ENCODE measurements around the gene C3. TPM values are rescaled to one million over a fixed set of nuclear protein-coding genes. Genes with fewer than 3 reads are reported as not detected.
A peak's percentile ranks its signal among the peaks of the same experiment; 100 is the strongest.

The C3 gene
- total RNA-seq: 133 TPM
- long read RNA-seq, full-length matches to known transcripts: 23 of 89 reads
- long read RNA-seq, partial matches to known transcripts: 57 of 89 reads
- long read RNA-seq, other reads (novel, unspliced or antisense): 9 of 89 reads

GRCh38 chr19:6720369-6721137 lies at the start of gene C3:
TSS of gene C3 (minus strand) at chr19:6720650. CDS start at chr19:6720589, 61 bp downstream.
- peak within 1 kb of the TSS; percentile 66 for H3K27ac ChIP-seq (replicated peaks)
- H3K36me3 ChIP-seq: no peaks in the 10 kb centered on the region
- intact Hi-C loops (cut with micrococcal nuclease): no loop called here
- H3K9me3 ChIP-seq (replicated peaks): no peaks in the 10 kb centered on the region
- no peaks in the 10 kb centered on the region for H3K4me1 ChIP-seq
- DNase-seq: peak; percentile 62
- peaks cover 68% of the 10 kb centered on the region for H3K27me3 ChIP-seq (ENCODE audit: low read depth)
- peak within 1 kb of the TSS; percentile 58 for H3K4me3 ChIP-seq
- TF ChIP-seq CTCF (IDR thresholded peaks at IDR 0.05; ENCODE audit: borderline replicate concordance): no peak

- no peak overlapping the region for H3K27ac ChIP-seq (replicated peaks)
- peak; percentile 53 for TF ChIP-seq CTCF (IDR thresholded peaks at IDR 0.05; ENCODE audit: borderline replicate concordance)
- no peak overlapping the region for H3K4me3 ChIP-seq
- peaks cover 16% of the 10 kb centered on the region for H3K4me1 ChIP-seq
- H3K36me3 ChIP-seq: no peaks in the 10 kb centered on the region
- no peaks in the 10 kb centered on the region for H3K9me3 ChIP-seq (replicated peaks)
- no peak for DNase-seq
- intact Hi-C loops (cut with micrococcal nuclease): no loop called here
- H3K27me3 ChIP-seq (ENCODE audit: low read depth): peaks cover 68% of the 10 kb centered on the region
Measured at GRCh38 chr19:6769006-6769619, 48.7 kb upstream of the C3 start.

- no peak for TF ChIP-seq CTCF (IDR thresholded peaks at IDR 0.05; ENCODE audit: borderline replicate concordance)
- H3K27me3 ChIP-seq (ENCODE audit: low read depth): peaks cover 76% of the 10 kb centered on the region
- no peak for DNase-seq
- intact Hi-C loops (cut with micrococcal nuclease): no loop called here
- no peaks in the 10 kb centered on the region for H3K36me3 ChIP-seq
- no peak overlapping the region for H3K4me3 ChIP-seq
- no peak overlapping the region for H3K27ac ChIP-seq (replicated peaks)
- peaks cover 16% of the 10 kb centered on the region for H3K4me1 ChIP-seq
- no peaks in the 10 kb centered on the region for H3K9me3 ChIP-seq (replicated peaks)
Measured at GRCh38 chr19:6768236-6768785, 47.9 kb upstream of the C3 start.

- Histone ChIP-seq H3K27me3 (ENCODE audit: low read depth) (peaks cover 71% of the 10 kb centered on the region), H3K27ac (replicated peaks) (peak within 1 kb of the TSS; percentile 12)
- intact Hi-C loops (cut with micrococcal nuclease): no loop called here
Measured at GRCh38 chr19:6767357-6768235, 47.1 kb upstream of the C3 start, which contains the start of gene SH2D3A. TSS of gene SH2D3A (minus strand) at chr19:6767435. CDS start at chr19:6763748, 3,687 bp downstream.

More at GRCh38 chr19:6767357-6768235, 47.1 kb upstream of the C3 start, which contains the start of gene SH2D3A:
- Histone ChIP-seq H3K9me3 (replicated peaks) (no peaks in the 10 kb centered on the region), H3K4me3 (peak within 1 kb of the TSS; percentile 54), H3K4me1 (peaks cover 16% of the 10 kb centered on the region), H3K36me3 (no peaks in the 10 kb centered on the region)
- no peak for TF ChIP-seq CTCF (IDR thresholded peaks at IDR 0.05; ENCODE audit: borderline replicate concordance)
- peak; percentile 51 for DNase-seq

Measured in left ventricle myocardium inferior (tissue), 1 donor.